Measurements from ENCODE around the gene PHYKPL.
"Not testable (repeated sequence)": the region's sequence is repeated elsewhere in the genome, so short reads cannot be mapped to it uniquely, and the experiment has no call there.

Gene PHYKPL

GRCh38 chr5:178261666-178262600, 29.3 kb upstream of the PHYKPL start:
- DNase-seq: no peak

GRCh38 chr5:178259623-178260536, 27.3 kb upstream of the PHYKPL start:
- DNase-seq: no peak

- DNase-seq: no peak
These were observed 25.0 kb upstream of the PHYKPL start for GRCh38 chr5:178257650-178258049.

GRCh38 chr5:178256746-178257145, 24.1 kb upstream of the PHYKPL start:
- DNase-seq: no peak

GRCh38 chr5:178253632-178254031, 21.0 kb upstream of the PHYKPL start:
- DNase-seq: not testable (repeated sequence)

GRCh38 chr5:178252258-178252657, 19.7 kb upstream of the PHYKPL start:
- no peak for DNase-seq

- no peak for DNase-seq
These were observed 17.7 kb upstream of the PHYKPL start for GRCh38 chr5:178250263-178250662.

GRCh38 chr5:178249191-178249989, 16.8 kb upstream of the PHYKPL start:
- no peak for DNase-seq

GRCh38 chr5:178248750-178249149, 16.1 kb upstream of the PHYKPL start:
- DNase-seq: no peak

GRCh38 chr5:178247481-178248456, 15.2 kb upstream of the PHYKPL start:
- no peak for DNase-seq

GRCh38 chr5:178246624-178247279, 14.2 kb upstream of the PHYKPL start:
- no peak for DNase-seq

GRCh38 chr5:178245389-178245788, 12.8 kb upstream of the PHYKPL start:
- no peak for DNase-seq

- DNase-seq: no peak
These were observed 12.0 kb upstream of the PHYKPL start for GRCh38 chr5:178244576-178244975.

- no peak for DNase-seq
These were observed 9.8 kb upstream of the PHYKPL start for GRCh38 chr5:178242416-178242815.

- no peak for DNase-seq
These were observed 9.2 kb upstream of the PHYKPL start for GRCh38 chr5:178241688-178242231.

GRCh38 chr5:178241231-178241663, 8.6 kb upstream of the PHYKPL start:
- no peak for DNase-seq

- DNase-seq: no peak
These were observed 8.2 kb upstream of the PHYKPL start for GRCh38 chr5:178240766-178241165.

- DNase-seq: no peak
These were observed 7.7 kb upstream of the PHYKPL start for GRCh38 chr5:178240341-178240741.

GRCh38 chr5:178239626-178240301, 7.2 kb upstream of the PHYKPL start:
- DNase-seq: not testable (repeated sequence)

Data from 8988T (cell line).